Neural progenitor cell (in vitro differentiated cells): Measurements from ENCODE around the gene TFCP2.

ENCODE experiments used
- EZH2 ChIP-seq: fragments of 200-600 bp; sonication (generic); IDR thresholded peaks from 2 replicates; pipeline ENCODE4 v1.6.1; 2017; ENCODE audit warnings: antibody characterized with exemption, mild to moderate bottlenecking, moderate library complexity
- EZH2phosphoT487 ChIP-seq: fragments of 200-600 bp; sonication (generic); IDR thresholded peaks from 2 replicates; pipeline ENCODE4 v1.6.1; 2017; ENCODE audit warnings: antibody characterized with exemption
- TF ChIP-seq, protein P1 (sequence below): fragments of 200-600 bp; sonication (generic); IDR thresholded peaks from 2 replicates; pipeline ENCODE4 v1.5.1; 2017; ENCODE audit warnings: antibody characterized with exemption, mild to moderate bottlenecking

DNA sequence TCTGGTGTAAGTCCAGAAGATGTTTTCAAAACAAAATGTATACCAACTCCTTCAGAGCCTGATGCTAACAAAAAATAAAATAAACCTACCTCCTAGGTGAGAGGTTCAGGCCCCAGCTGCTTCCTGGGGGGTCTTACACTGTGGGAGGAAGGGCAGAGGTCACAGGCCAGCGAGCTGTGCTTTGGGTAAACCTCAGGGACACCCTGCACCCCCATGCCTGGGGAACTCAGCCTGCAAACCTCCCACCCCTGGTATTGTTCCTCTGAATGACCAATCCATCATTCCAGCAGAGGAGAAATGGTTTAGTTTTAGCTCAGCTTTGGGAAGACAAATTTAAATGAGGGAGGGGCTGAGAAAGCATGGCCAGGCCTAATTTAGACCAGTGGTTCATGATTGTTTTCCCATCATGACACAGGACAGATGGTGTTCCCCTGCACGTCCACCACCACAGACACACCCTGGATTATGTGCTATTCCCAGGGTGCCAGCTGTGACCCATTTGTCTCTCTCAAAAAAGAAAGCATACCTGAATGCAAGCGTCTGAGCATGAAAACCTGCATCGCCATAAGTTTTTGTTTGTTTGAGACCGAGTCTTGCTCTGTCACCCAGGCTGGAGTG is 14.5 kb upstream of the TFCP2 start:
- TF ChIP-seq, protein P1, sequence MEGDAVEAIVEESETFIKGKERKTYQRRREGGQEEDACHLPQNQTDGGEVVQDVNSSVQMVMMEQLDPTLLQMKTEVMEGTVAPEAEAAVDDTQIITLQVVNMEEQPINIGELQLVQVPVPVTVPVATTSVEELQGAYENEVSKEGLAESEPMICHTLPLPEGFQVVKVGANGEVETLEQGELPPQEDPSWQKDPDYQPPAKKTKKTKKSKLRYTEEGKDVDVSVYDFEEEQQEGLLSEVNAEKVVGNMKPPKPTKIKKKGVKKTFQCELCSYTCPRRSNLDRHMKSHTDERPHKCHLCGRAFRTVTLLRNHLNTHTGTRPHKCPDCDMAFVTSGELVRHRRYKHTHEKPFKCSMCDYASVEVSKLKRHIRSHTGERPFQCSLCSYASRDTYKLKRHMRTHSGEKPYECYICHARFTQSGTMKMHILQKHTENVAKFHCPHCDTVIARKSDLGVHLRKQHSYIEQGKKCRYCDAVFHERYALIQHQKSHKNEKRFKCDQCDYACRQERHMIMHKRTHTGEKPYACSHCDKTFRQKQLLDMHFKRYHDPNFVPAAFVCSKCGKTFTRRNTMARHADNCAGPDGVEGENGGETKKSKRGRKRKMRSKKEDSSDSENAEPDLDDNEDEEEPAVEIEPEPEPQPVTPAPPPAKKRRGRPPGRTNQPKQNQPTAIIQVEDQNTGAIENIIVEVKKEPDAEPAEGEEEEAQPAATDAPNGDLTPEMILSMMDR: no peak
- TF ChIP-seq EZH2 (no peak), EZH2phosphoT487 (no peak)
